COLO829 (cell line): Measurements from ENCODE around the gene COMMD1.
A peak's percentile ranks its signal among the peaks of the same experiment; 100 is the strongest.
"Not testable (repeated sequence)": the region's sequence is repeated elsewhere in the genome, so short reads cannot be mapped to it uniquely, and the experiment has no call there.

Source experiments
- DNase-seq: peaks from one replicate; pipeline ENCODE4 v3.0.0; 2012; ENCODE audit warnings: low spot score

The COMMD1 gene

GRCh38 chr2:62030902-62031301, 125.4 kb downstream of the COMMD1 start:
- DNase-seq, result no peak

- no peak for DNase-seq
Observed at GRCh38 chr2:62032096-62032495, 126.6 kb downstream of the COMMD1 start.

- no peak for DNase-seq
Observed at GRCh38 chr2:62034715-62035114, 129.2 kb downstream of the COMMD1 start.

- no peak for DNase-seq
Observed at GRCh38 chr2:62036229-62036628, 130.8 kb downstream of the COMMD1 start.

GRCh38 chr2:62036761-62037250, 131.3 kb downstream of the COMMD1 start:
- DNase-seq, result no peak

GRCh38 chr2:62038975-62039771, 133.7 kb downstream of the COMMD1 start:
- DNase-seq, result peak; percentile 77

- no peak for DNase-seq
Observed at GRCh38 chr2:62040926-62041325, 135.5 kb downstream of the COMMD1 start.

- not testable (repeated sequence) for DNase-seq
Observed at GRCh38 chr2:62041701-62042385, 136.4 kb downstream of the COMMD1 start.

GRCh38 chr2:62042400-62042799, 136.9 kb downstream of the COMMD1 start:
- DNase-seq, result no peak

- DNase-seq, result no peak
Observed at GRCh38 chr2:62042944-62043343, 137.5 kb downstream of the COMMD1 start.

- no peak for DNase-seq
Observed at GRCh38 chr2:62045017-62045543, 139.6 kb downstream of the COMMD1 start.

GRCh38 chr2:62046141-62046540, 140.7 kb downstream of the COMMD1 start:
- DNase-seq, result no peak

- DNase-seq, result peak; percentile 18
Observed at GRCh38 chr2:62050456-62051045, 145.1 kb downstream of the COMMD1 start.

GRCh38 chr2:62054029-62054791, 148.7 kb downstream of the COMMD1 start:
- no peak for DNase-seq

GRCh38 chr2:62054916-62055450, 149.5 kb downstream of the COMMD1 start:
- DNase-seq, result no peak

GRCh38 chr2:62055724-62056336, 150.4 kb downstream of the COMMD1 start:
- no peak for DNase-seq

- no peak for DNase-seq
Observed at GRCh38 chr2:62056341-62056740, 150.9 kb downstream of the COMMD1 start.

- DNase-seq, result no peak
Observed at GRCh38 chr2:62065243-62065642, 159.8 kb downstream of the COMMD1 start.

- no peak for DNase-seq
Observed at GRCh38 chr2:62071126-62071598, 165.7 kb downstream of the COMMD1 start.

- no peak for DNase-seq
Observed at GRCh38 chr2:62071760-62072680, 166.5 kb downstream of the COMMD1 start.
